ENCODE measurements around the gene N4BP2L2. TPM values are rescaled to one million over a fixed set of nuclear protein-coding genes. Genes with fewer than 3 reads are reported as not detected.
A peak's percentile ranks its signal among the peaks of the same experiment; 100 is the strongest.

The N4BP2L2 gene
- total RNA-seq, 1 donor from 2014 or later: 131 TPM

GRCh38 chr13:32429433-32429909 lies 109.1 kb downstream of the N4BP2L2 start:
- TF ChIP-seq CTCF (IDR thresholded peaks at IDR 0.05; ENCODE audit: borderline replicate concordance): no peak
- no peak overlapping the region for H3K4me3 ChIP-seq
- H3K27me3 ChIP-seq (ENCODE audit: low read depth): no peaks in the 10 kb centered on the region
- peaks cover 18% of the 10 kb centered on the region for H3K36me3 ChIP-seq
- peak overlapping the region; percentile 92 for H3K27ac ChIP-seq (replicated peaks)
- H3K9me3 ChIP-seq (replicated peaks): no peaks in the 10 kb centered on the region
- intact Hi-C loops (cut with micrococcal nuclease): loop anchor here (10.0 kb wide), 1 partner anchor 105 kb away; the partner anchor contains the start of gene N4BP2L2
- H3K4me1 ChIP-seq: peaks cover 54% of the 10 kb centered on the region
- DNase-seq: no peak

GRCh38 chr13:32428581-32429432 lies 109.8 kb downstream of the N4BP2L2 start:
- Histone ChIP-seq H3K27ac (replicated peaks) (peak overlapping the region; percentile 92), H3K4me3 (peak overlapping the region; percentile 83), H3K9me3 (replicated peaks) (no peaks in the 10 kb centered on the region), H3K27me3 (ENCODE audit: low read depth) (no peaks in the 10 kb centered on the region), H3K4me1 (peaks cover 58% of the 10 kb centered on the region), H3K36me3 (peaks cover 21% of the 10 kb centered on the region)
- no peak for DNase-seq
- intact Hi-C loops (cut with micrococcal nuclease): loop anchor here (10.0 kb wide), 1 partner anchor 106 kb away; the partner anchor contains the start of gene N4BP2L2
- no peak for TF ChIP-seq CTCF (IDR thresholded peaks at IDR 0.05; ENCODE audit: borderline replicate concordance)

GRCh38 chr13:32427852-32428580 lies 110.6 kb downstream of the N4BP2L2 start, which contains the start of gene N4BP2L1:
N4BP2L1 (minus strand) TSS chr13:32428130; CDS start chr13:32428082, 48 bp downstream.
- Histone ChIP-seq H3K27ac (replicated peaks) (peak within 1 kb of the TSS; percentile 92), H3K27me3 (ENCODE audit: low read depth) (no peaks in the 10 kb centered on the region), H3K4me3 (peak within 1 kb of the TSS; percentile 83), H3K9me3 (replicated peaks) (no peaks in the 10 kb centered on the region), H3K4me1 (peaks cover 56% of the 10 kb centered on the region), H3K36me3 (peaks cover 22% of the 10 kb centered on the region)
- intact Hi-C loops (cut with micrococcal nuclease): loop anchor here (10.0 kb wide), 1 partner anchor 107 kb away; the partner anchor contains the start of gene N4BP2L2
- peak; percentile 64 for DNase-seq
- no peak for TF ChIP-seq CTCF (IDR thresholded peaks at IDR 0.05; ENCODE audit: borderline replicate concordance)

- Histone ChIP-seq H3K27ac (replicated peaks) (peak overlapping the region; percentile 92), H3K4me3 (peak overlapping the region; percentile 83), H3K4me1 (peaks cover 57% of the 10 kb centered on the region), H3K9me3 (replicated peaks) (no peaks in the 10 kb centered on the region), H3K36me3 (peaks cover 16% of the 10 kb centered on the region), H3K27me3 (ENCODE audit: low read depth) (no peaks in the 10 kb centered on the region)
- peak; percentile 34 for DNase-seq
- no peak for TF ChIP-seq CTCF (IDR thresholded peaks at IDR 0.05; ENCODE audit: borderline replicate concordance)
- intact Hi-C loops (cut with micrococcal nuclease): loop anchor here (10.0 kb wide), 1 partner anchor 108 kb away; the partner anchor contains the start of gene N4BP2L2
Observed at GRCh38 chr13:32426990-32427851, 111.4 kb downstream of the N4BP2L2 start.
